ENCODE measurements around the gene KBTBD12.
A peak's percentile ranks its signal among the peaks of the same experiment; 100 is the strongest.
"Not testable (repeated sequence)": the region's sequence is repeated elsewhere in the genome, so short reads cannot be mapped to it uniquely, and the experiment has no call there.

The KBTBD12 gene

DNA sequence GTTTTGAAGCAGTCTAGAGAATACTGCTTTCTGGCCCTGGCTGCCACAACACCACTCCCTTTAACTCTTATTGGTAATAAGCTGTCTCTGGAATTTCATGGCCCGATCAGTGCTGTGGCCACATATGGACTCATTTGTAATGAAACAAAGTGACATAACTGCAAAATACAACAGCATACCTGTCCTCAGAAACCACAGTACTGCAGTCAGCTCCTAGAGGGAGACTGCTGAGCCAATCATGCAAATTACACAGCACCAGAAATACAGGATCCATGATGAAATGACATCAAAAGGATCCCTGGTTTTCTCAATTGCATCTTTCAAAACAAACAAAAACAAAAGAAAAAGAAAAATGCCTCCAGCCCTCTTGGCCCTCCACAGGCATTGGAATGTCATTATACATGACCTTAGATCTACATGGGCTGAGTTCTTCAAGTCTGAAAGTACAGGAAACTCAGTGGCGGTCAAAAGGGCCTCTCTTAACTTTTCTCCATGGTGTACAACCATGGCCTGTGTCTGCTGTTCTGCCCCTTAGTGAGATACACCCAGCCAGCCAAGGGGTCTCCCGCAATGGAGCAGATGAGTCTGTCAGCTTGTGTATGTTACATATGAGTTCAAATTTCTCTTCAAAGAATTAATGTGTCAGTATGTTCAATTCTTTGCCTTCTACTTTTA is 24.9 kb upstream of the KBTBD12 start:
- DNase-seq (ENCODE audit: low read depth), result peak; percentile 33

DNA sequence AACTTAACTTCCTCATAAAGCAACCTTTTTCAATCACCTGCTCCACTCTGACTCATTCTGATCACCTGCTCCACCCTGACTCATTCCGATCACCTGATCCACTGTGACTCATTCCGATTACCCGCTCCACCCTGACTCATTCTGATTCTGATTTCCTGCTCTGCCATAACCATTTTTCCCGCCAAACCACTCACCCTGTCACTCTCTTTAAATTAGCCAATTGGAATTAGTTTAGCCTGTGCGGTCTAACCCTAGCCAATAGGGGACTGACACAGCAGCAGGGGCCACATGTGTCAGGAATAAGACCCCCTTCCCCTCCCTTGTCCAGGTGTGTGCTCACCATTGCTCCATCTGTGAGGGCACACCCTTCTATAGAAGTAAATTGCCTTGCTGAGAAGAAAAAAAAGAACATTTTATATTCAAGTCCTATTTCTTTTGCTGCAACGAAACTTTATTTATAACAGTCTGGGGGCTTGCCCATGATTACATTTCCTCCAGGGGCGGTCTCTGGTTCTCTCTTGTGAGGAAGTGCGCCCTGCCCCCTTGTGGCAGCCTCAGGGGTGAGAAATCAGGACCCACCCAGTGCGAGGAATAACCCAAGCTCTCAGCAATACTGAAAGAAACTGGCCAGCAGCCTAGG is 24.3 kb upstream of the KBTBD12 start:
- H3K4me3 ChIP-seq (ENCODE audit: low read length), result not testable (repeated sequence)
- peak; percentile 91 for DNase-seq (ENCODE audit: low read depth)

More for the DNA sequence above, 24.9 kb upstream of the KBTBD12 start:
- H3K4me3 ChIP-seq (ENCODE audit: low read length), result no peak overlapping the region
- TF ChIP-seq, protein P1, sequence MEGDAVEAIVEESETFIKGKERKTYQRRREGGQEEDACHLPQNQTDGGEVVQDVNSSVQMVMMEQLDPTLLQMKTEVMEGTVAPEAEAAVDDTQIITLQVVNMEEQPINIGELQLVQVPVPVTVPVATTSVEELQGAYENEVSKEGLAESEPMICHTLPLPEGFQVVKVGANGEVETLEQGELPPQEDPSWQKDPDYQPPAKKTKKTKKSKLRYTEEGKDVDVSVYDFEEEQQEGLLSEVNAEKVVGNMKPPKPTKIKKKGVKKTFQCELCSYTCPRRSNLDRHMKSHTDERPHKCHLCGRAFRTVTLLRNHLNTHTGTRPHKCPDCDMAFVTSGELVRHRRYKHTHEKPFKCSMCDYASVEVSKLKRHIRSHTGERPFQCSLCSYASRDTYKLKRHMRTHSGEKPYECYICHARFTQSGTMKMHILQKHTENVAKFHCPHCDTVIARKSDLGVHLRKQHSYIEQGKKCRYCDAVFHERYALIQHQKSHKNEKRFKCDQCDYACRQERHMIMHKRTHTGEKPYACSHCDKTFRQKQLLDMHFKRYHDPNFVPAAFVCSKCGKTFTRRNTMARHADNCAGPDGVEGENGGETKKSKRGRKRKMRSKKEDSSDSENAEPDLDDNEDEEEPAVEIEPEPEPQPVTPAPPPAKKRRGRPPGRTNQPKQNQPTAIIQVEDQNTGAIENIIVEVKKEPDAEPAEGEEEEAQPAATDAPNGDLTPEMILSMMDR (IDR thresholded peaks at IDR 0.05; ENCODE audit: insufficient read depth, low read depth, low read length, missing control alignments), result no peak

DNA sequence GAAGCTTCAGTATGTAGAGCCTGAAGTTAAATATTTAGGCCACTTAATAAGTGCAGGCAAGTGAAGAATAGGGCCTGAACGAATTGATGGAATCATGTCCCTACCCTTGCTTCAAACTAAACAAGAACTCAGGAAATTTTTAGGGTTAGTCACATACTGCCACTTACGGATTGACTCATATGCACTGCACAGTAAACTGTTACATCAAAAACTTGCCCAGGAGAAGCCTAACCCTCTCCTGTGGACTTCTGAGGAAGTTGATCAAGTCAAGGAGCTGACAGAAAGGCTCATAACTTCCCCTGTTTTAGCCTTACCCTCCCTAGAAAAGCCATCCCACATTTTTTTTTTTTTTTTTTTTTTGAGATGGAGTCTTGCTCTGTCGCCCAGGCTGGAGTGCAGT is 20.6 kb upstream of the KBTBD12 start:
- TF ChIP-seq, protein P1 (IDR thresholded peaks at IDR 0.05; ENCODE audit: insufficient read depth, low read depth, low read length, missing control alignments), result no peak
- H3K4me3 ChIP-seq (ENCODE audit: low read length), result no peak overlapping the region
- peak; percentile 17 for DNase-seq (ENCODE audit: low read depth)

DNA sequence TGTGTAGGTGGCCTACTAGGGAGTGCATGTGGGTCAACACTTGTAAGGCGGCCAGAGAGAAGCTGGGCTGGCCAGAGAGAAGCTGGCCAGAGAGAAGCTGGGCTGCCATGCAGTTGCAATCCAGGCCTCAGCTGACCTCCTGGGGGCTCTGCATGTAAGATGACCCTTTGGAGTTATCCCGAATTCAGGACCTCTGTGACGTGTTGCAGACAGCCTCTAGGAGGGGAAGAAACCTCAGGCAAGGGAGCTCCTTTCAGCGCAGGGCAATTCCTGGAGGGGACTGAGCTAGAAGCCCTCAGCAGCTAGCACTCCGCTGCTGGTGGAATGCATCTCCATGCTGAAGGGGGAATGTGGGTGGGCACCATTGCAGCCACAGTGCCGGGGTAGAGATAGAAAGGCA is 15.8 kb upstream of the KBTBD12 start:
- H3K4me3 ChIP-seq (ENCODE audit: low read length), result no peak overlapping the region
- TF ChIP-seq, protein P1 (IDR thresholded peaks at IDR 0.05; ENCODE audit: insufficient read depth, low read depth, low read length, missing control alignments), result no peak
- DNase-seq (ENCODE audit: low read depth), result no peak

DNA sequence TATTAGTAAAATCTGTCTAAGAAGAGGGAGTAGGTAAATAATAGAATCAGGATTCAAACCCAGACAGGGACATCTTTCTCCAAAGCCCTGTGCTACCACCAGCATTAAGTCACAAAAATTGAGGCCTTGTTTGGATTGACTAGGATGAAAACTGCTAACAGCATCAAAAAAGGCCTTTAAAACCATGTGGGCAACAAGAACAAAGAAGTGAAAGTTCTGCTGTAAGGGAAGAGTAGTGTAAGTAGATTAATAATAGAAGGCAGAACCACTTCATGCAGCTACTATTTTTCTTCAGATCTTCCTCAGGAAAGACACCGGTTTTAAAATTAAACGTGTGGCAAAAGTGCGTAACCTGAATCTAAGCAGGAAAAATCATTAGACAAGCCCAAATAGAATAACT is 15.3 kb upstream of the KBTBD12 start:
- TF ChIP-seq, protein P1 (IDR thresholded peaks at IDR 0.05; ENCODE audit: insufficient read depth, low read depth, low read length, missing control alignments), result no peak
- DNase-seq (ENCODE audit: low read depth), result no peak
- no peak overlapping the region for H3K4me3 ChIP-seq (ENCODE audit: low read length)

DNA sequence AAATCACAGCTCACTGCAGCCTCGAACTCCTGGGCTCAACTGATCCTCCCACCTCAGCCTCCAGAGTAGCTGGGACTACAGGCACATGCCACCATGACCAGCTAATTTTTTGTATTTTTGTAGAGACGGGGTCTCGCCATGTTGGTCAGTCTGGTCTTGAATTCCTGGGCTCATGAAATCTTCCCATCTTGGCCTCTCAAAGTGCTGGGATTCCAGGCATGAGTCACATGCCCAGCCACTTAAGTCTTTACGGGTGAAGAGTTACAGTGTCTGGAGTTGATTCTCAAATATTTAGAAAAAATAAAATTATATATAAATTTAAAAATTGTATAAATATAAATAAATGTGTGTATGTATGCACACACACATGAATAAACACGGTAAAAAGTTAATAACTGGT is 14.5 kb upstream of the KBTBD12 start:
- TF ChIP-seq, protein P1 (IDR thresholded peaks at IDR 0.05; ENCODE audit: insufficient read depth, low read depth, low read length, missing control alignments), result no peak
- DNase-seq (ENCODE audit: low read depth), result no peak
- H3K4me3 ChIP-seq (ENCODE audit: low read length), result no peak overlapping the region

DNA sequence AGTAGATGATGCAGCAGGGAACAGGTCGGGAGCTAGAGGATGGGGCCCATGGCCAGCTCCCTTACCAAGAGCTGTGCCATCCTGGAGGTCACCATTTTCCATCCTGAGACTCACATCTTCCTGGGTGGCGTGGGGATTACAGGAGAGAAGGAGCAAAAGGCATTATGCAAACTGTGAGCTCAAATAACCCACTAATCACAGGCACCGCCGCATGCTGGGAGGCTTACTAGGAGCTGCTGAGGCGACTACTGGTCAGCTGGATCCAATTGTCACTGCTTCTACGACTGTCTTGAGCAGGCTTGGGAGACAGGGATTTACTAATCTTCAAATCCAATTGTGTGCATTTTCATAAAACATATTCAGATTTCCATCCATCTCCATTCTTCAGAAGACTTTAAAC is 12.5 kb upstream of the KBTBD12 start:
- no peak for DNase-seq (ENCODE audit: low read depth)
- H3K4me3 ChIP-seq (ENCODE audit: low read length), result no peak overlapping the region
- TF ChIP-seq, protein P1 (IDR thresholded peaks at IDR 0.05; ENCODE audit: insufficient read depth, low read depth, low read length, missing control alignments), result no peak

Data from epithelial cell of esophagus (primary cell).